Activated CD4-positive, alpha-beta T cell treated with anti-CD3 and anti-CD28 coated beads, Interleukin-2, amount 50 U/mL, for 16 hours (primary cell): ENCODE measurements around the gene C10orf120.

Experiments
- DNase-seq: peaks from one replicate; pipeline ENCODE4 v3.0.0-alpha.2; 2020

Gene C10orf120

GRCh38 chr10:122658356-122659049, 41.1 kb downstream of the C10orf120 start:
- DNase-seq = no peak

DNA sequence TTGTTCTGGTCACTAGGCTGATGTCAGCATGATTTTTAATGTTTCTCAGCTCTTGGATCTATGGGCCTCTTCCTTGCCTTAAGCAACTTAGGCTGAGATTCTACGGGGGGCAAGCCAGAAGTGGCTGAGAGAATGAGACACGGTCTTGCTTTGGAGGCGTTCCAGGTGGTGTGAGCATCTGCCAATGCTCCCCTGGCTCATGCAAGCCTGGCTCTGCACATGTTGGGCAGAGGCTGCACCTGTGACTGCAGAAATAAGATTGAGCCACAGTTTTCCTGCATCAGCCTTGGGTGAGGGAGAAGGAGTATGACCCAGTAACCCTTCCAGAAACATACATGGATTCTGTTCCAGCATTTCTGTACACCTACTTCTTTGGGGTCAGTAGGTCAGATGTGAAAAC, 41.9 kb downstream of the C10orf120 start:
- no peak for DNase-seq

GRCh38 chr10:122657255-122657654, 42.4 kb downstream of the C10orf120 start:
- no peak for DNase-seq

DNA sequence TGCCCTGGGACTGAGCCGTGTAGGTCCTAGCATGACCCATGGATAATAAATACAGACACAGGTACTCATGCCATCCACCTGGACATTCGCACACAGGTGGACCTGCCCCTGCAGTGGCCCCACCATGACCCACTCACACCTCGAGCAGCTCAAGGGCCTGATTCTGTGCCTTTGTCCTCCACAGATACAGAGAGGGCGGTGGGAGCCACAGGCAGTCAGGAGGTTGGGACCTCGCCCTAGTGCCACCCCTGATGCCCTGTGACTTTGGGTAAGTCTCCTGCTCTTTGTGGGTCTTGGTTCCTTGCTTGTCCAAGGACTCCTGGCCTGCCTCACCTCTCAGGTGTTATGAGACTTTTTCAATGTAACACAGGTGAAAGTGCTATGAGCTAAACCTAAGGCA, 42.9 kb downstream of the C10orf120 start:
- no peak for DNase-seq

DNA sequence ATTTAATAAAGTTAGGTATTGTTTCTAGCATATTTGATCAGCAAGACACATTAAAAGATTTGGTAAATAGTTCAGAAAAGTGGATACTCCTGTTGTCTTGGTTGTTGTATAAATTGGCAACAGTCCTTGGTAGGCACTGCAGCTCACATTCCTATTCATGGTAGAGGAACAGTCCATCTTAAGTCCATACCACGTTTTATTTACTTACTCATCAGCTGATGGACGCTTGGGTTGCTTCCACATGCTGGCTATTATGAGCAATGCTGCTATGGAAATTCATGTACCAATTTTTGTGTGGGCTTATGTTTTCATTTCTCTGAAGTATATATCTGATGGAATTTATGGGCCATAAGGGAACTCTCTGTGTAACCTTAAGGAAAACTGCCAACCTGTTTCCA, 43.3 kb downstream of the C10orf120 start:
- no peak for DNase-seq

- DNase-seq = no peak
These were observed 43.9 kb downstream of the C10orf120 start for GRCh38 chr10:122655524-122656307.

- DNase-seq = no peak
These were observed 49.3 kb downstream of the C10orf120 start for GRCh38 chr10:122650331-122650730.

DNA sequence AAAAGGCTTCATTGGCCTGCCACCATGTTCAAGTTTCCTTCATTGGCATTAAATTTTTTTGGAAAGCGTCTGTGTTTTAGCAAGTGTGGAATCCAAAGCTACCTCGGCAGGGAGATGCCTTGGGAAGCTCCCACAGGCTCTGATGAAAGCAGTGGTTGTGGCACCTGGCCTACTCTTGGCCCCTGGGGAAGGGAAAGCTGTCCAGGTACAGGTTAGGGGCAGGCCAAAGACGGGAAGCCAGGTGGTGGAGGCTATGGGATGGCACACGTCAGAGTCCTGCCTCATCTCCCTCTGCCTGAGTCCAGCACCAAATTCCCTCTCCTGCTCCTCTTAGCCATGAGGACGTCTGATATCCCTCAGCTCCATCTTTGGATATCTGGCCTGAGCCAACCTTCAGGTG, 49.7 kb downstream of the C10orf120 start:
- no peak for DNase-seq

DNA sequence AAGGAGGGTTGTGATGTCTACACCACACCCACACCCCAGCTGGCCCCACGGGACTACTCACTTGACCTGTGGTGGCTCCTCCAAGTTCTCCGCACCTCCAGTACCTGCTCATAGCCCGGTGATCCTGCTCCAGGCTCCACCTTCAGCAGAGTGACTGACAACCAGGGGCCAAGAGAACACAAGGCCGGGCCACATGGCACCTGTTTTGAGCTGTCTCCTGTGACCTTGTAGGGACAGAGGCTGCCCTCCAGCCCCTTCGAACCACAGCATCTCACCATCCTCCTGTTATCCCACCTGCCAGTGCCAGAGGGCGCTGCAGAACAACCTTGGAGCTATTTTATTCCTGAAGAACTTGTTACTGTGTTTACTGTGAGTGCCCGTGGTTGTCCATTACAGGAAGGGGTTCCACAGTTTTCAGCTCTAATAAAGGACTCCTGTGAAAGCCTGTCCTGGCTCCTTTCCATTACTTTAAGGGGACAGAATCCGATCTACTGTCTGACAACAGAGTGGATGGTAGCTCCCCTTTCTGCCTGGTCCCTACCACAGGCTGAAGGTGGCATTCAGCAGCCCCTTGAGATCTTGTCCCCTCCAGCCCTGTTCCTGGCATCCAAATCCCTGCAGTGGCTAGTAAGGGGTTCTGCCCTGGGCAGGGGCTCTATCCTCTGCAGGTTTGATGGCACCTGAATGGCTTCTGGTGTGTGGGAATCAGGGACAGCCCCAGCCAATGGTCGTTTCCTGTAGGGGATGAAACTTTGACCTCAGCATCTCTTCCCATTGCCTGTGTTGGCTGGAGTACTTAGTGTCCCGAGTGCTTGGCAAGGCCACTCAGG, 50.8 kb downstream of the C10orf120 start:
- peak; percentile 41 for DNase-seq
